ENCODE results near the gene MST1.
A peak's percentile ranks its signal among the peaks of the same experiment; 100 is the strongest.

DNA sequence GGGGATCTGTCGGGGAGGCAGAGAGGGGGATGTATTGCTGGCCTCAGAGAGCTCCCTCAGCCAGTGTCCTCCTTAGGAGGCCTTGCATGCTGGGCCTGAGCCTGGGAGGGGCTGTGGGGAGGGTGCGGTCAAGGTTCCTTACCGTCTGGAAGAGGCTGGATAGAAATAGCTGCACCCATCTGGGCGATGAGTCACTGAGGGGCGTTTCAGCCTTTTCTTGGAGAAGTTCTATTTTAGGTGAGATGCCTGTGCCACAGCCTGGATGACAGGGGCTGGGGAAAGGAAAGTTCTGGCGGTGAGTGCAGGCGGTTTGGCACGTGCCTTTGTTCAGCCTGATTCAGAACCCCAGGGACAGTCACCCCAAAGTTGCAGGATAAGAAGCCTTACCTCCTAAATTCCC lies 50.8 kb downstream of the MST1 start:
- TF ChIP-seq, protein P1, sequence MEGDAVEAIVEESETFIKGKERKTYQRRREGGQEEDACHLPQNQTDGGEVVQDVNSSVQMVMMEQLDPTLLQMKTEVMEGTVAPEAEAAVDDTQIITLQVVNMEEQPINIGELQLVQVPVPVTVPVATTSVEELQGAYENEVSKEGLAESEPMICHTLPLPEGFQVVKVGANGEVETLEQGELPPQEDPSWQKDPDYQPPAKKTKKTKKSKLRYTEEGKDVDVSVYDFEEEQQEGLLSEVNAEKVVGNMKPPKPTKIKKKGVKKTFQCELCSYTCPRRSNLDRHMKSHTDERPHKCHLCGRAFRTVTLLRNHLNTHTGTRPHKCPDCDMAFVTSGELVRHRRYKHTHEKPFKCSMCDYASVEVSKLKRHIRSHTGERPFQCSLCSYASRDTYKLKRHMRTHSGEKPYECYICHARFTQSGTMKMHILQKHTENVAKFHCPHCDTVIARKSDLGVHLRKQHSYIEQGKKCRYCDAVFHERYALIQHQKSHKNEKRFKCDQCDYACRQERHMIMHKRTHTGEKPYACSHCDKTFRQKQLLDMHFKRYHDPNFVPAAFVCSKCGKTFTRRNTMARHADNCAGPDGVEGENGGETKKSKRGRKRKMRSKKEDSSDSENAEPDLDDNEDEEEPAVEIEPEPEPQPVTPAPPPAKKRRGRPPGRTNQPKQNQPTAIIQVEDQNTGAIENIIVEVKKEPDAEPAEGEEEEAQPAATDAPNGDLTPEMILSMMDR (conservative IDR thresholded peaks at IDR 0.05; ENCODE audit: low read depth, low read length), result no peak
- no peak for TF ChIP-seq CEBPB (IDR thresholded peaks at IDR 0.05; ENCODE audit: low read depth, low read length)
- no peak for TF ChIP-seq RFX5 (IDR thresholded peaks at IDR 0.05; ENCODE audit: low read depth, low read length)
- TF ChIP-seq FOS (IDR thresholded peaks at IDR 0.05; ENCODE audit: low read depth, low read length), result 0 out of 2 replicates have a peak, but pooled peaks have one; percentile 7
- TF ChIP-seq, protein P2, sequence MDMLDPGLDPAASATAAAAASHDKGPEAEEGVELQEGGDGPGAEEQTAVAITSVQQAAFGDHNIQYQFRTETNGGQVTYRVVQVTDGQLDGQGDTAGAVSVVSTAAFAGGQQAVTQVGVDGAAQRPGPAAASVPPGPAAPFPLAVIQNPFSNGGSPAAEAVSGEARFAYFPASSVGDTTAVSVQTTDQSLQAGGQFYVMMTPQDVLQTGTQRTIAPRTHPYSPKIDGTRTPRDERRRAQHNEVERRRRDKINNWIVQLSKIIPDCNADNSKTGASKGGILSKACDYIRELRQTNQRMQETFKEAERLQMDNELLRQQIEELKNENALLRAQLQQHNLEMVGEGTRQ (IDR thresholded peaks at IDR 0.05; ENCODE audit: low read depth, low read length), result no peak
- no peak for TF ChIP-seq POLR2A (IDR thresholded peaks at IDR 0.05; ENCODE audit: low read depth, low read length)
- no peak for TF ChIP-seq MAFK (IDR thresholded peaks at IDR 0.05; ENCODE audit: low read depth, low read length)
